Tibial artery (tissue), 4 donors: Measurements from ENCODE around the gene TSHZ2.
"Not testable (repeated sequence)": the region's sequence is repeated elsewhere in the genome, so short reads cannot be mapped to it uniquely, and the experiment has no call there.

Experiments used
- DNase-seq, 2 donors: peaks; one replicate each; pipeline ENCODE4 v3.0.0-alpha.2; 2019
- H3K27ac ChIP-seq, 2 donors: fragments of 200-600 bp; sonication (generic) in 1 of 2; 1 replicate in 1 of 2; 2 replicates in 1 of 2; pipeline ENCODE4 v1.5.1; 2018 to 2019; ENCODE audit warnings: mild to moderate bottlenecking in 1 of 2
- H3K27me3 ChIP-seq, 2 donors: fragments of 200-600 bp; sonication (generic) in 1 of 2; one replicate each; pipeline versions ENCODE4 v1.5.1 to v1.6.0; 2016 to 2019
- H3K36me3 ChIP-seq, 3 donors: fragments of 200-600 bp; sonication (generic) in 2 of 3; one replicate each; pipeline ENCODE4 v1.5.1; 2016 to 2019; ENCODE audit warnings: mild to moderate bottlenecking in 2 of 3
- H3K4me1 ChIP-seq, 4 donors: fragments of 200-600 bp; sonication (generic) in 2 of 4; 1 replicate in 3 of 4; 2 replicates in 1 of 4; pipeline ENCODE4 v1.5.1; 2016 to 2019
- H3K4me3 ChIP-seq, 2 donors: fragments of 200-600 bp; sonication (generic) in 1 of 2; 1 replicate in 1 of 2; 2 replicates in 1 of 2; pipeline ENCODE4 v1.5.1; 2018 to 2019; ENCODE audit warnings: mild to moderate bottlenecking in 2 of 2
- H3K9me3 ChIP-seq, 3 donors: fragments of 200-600 bp; sonication (generic) in 1 of 3; one replicate each; pipeline ENCODE4 v1.5.1; 2016 to 2019
- CTCF ChIP-seq, 2 experiments: fragments of 200-600 bp in 1 of 2; fragments of 450-650 bp in 1 of 2; IDR thresholded peaks; one replicate each; pipeline ENCODE4 v1.5.1; 2017 to 2019; ENCODE audit warnings: antibody characterized with exemption in 2 of 2, mild to moderate bottlenecking in 1 of 2, moderate library complexity in 1 of 2
- intact Hi-C: fragments of 100-400 bp; cut with DNase I; formaldehyde crosslinking; loops from one replicate; pipeline ENCODE4 v1.15.0; 2023; ENCODE audit warnings: low total_unique reads

The TSHZ2 gene

GRCh38 chr20:53428588-53428987 lies 456.4 kb downstream of the TSHZ2 start:
- no peak for DNase-seq
- Histone ChIP-seq H3K36me3 (no peaks in the 10 kb centered on the region), H3K27me3 (no peaks in the 10 kb centered on the region), H3K4me1 (no peaks in the 10 kb centered on the region), H3K4me3 (no peak overlapping the region), H3K9me3 (no peaks in the 10 kb centered on the region), H3K27ac (no peak overlapping the region)
- intact Hi-C loops, result no loop called here
- TF ChIP-seq CTCF (IDR thresholded peaks at IDR 0.05), result no peak

- no peak for TF ChIP-seq CTCF (IDR thresholded peaks at IDR 0.05)
- Histone ChIP-seq H3K27me3 (no peaks in the 10 kb centered on the region), H3K4me1 (no peaks in the 10 kb centered on the region), H3K36me3 (no peaks in the 10 kb centered on the region), H3K4me3 (no peak overlapping the region), H3K9me3 (no peaks in the 10 kb centered on the region), H3K27ac (no peak overlapping the region)
- DNase-seq, result no peak
- intact Hi-C loops, result no loop called here
These were observed 456.8 kb downstream of the TSHZ2 start for GRCh38 chr20:53428996-53429395.

- H3K27me3 ChIP-seq, result no peaks in the 10 kb centered on the region
- H3K4me1 ChIP-seq, result no peaks in the 10 kb centered on the region
- no peaks in the 10 kb centered on the region for H3K9me3 ChIP-seq
- no peak for TF ChIP-seq CTCF (IDR thresholded peaks at IDR 0.05)
- DNase-seq, result no peak
- no peak overlapping the region for H3K4me3 ChIP-seq
- no peaks in the 10 kb centered on the region for H3K36me3 ChIP-seq
- H3K27ac ChIP-seq, result no peak overlapping the region
- intact Hi-C loops, result no loop called here
These were observed 462.5 kb downstream of the TSHZ2 start for GRCh38 chr20:53434662-53435061.

GRCh38 chr20:53436927-53437326 lies 464.8 kb downstream of the TSHZ2 start:
- H3K36me3 ChIP-seq, H3K4me1 ChIP-seq, H3K27ac ChIP-seq, DNase-seq, H3K9me3 ChIP-seq, intact Hi-C loops, H3K27me3 ChIP-seq, H3K4me3 ChIP-seq: not testable (repeated sequence)

GRCh38 chr20:53438368-53438767 lies 466.2 kb downstream of the TSHZ2 start:
- no peak overlapping the region for H3K4me3 ChIP-seq
- H3K36me3 ChIP-seq, result no peaks in the 10 kb centered on the region
- no peak for TF ChIP-seq CTCF (IDR thresholded peaks at IDR 0.05)
- H3K27me3 ChIP-seq, result no peaks in the 10 kb centered on the region
- H3K4me1 ChIP-seq, result no peaks in the 10 kb centered on the region
- H3K27ac ChIP-seq, result no peak overlapping the region
- H3K9me3 ChIP-seq, result no peaks in the 10 kb centered on the region
- DNase-seq, result no peak
- intact Hi-C loops, result no loop called here

GRCh38 chr20:53439046-53439445 lies 466.9 kb downstream of the TSHZ2 start:
- Histone ChIP-seq H3K4me1 (no peaks in the 10 kb centered on the region), H3K27ac (no peak overlapping the region), H3K27me3 (no peaks in the 10 kb centered on the region), H3K4me3 (no peak overlapping the region), H3K36me3 (no peaks in the 10 kb centered on the region), H3K9me3 (no peaks in the 10 kb centered on the region)
- no peak for TF ChIP-seq CTCF (IDR thresholded peaks at IDR 0.05)
- DNase-seq, result no peak
- intact Hi-C loops, result no loop called here
